ENCODE data around the gene H2AZ1.

GRCh38 chr4:99968330-99968729, 18.3 kb upstream of the H2AZ1 start:
- TF ChIP-seq, protein P1, sequence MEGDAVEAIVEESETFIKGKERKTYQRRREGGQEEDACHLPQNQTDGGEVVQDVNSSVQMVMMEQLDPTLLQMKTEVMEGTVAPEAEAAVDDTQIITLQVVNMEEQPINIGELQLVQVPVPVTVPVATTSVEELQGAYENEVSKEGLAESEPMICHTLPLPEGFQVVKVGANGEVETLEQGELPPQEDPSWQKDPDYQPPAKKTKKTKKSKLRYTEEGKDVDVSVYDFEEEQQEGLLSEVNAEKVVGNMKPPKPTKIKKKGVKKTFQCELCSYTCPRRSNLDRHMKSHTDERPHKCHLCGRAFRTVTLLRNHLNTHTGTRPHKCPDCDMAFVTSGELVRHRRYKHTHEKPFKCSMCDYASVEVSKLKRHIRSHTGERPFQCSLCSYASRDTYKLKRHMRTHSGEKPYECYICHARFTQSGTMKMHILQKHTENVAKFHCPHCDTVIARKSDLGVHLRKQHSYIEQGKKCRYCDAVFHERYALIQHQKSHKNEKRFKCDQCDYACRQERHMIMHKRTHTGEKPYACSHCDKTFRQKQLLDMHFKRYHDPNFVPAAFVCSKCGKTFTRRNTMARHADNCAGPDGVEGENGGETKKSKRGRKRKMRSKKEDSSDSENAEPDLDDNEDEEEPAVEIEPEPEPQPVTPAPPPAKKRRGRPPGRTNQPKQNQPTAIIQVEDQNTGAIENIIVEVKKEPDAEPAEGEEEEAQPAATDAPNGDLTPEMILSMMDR (IDR thresholded peaks at IDR 0.05; ENCODE audit: low read depth, low read length, missing input control), result no peak
- no peak for TF ChIP-seq TAF1 (conservative IDR thresholded peaks at IDR 0.05)
